GM19035 (cell line): Measurements from ENCODE around the gene UBE2A.

Source experiments
- ATAC-seq: cut with Tn5 transposase; IDR thresholded peaks from one replicate; pipeline ENCODE4 v1.9.1; 2021; ENCODE audit not compliant: unreplicated experiment

UBE2A gene

GRCh38 chrX:119606280-119607017 lies 32.1 kb downstream of the UBE2A start, which contains the start of gene NKRF:
Gene NKRF (minus strand): TSS chrX:119606424.
- ATAC-seq, result peak; percentile 71

GRCh38 chrX:119607018-119607389 lies 32.6 kb downstream of the UBE2A start:
- ATAC-seq, result no peak

GRCh38 chrX:119614776-119615175 lies 40.4 kb downstream of the UBE2A start:
- no peak for ATAC-seq

DNA sequence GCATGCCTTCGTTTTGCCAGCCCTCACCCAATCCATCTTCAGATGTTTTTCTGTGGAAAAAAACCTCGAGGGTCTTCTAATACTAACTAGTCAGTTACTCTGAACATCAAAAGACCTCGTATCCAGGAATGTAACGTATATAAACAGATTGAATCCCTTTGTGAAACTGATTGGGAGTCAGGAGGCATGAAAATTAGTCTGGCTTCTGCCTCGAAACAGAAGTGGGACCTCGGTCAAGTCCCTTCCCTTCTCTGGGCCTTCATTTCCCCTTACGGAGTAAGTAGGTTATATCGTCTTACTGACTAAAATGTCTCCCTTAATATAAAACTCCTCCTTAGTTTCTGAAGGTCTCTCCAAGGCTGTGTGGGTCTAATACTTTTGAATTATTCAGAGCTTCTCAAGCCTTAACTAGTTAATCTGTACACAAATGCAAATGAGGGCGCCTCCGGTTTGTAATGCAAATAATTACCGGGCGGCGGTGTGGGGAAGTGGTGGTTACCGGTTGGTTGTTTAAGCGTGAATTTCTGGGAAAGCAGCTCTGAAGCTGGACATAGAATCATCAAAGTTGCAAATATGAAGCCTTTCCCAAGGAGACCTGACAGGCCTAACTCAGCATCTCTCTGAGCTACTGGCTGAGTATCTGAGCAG lies 43.3 kb downstream of the UBE2A start:
- peak; percentile 61 for ATAC-seq

GRCh38 chrX:119618439-119618838 lies 44.1 kb downstream of the UBE2A start:
- no peak for ATAC-seq

DNA sequence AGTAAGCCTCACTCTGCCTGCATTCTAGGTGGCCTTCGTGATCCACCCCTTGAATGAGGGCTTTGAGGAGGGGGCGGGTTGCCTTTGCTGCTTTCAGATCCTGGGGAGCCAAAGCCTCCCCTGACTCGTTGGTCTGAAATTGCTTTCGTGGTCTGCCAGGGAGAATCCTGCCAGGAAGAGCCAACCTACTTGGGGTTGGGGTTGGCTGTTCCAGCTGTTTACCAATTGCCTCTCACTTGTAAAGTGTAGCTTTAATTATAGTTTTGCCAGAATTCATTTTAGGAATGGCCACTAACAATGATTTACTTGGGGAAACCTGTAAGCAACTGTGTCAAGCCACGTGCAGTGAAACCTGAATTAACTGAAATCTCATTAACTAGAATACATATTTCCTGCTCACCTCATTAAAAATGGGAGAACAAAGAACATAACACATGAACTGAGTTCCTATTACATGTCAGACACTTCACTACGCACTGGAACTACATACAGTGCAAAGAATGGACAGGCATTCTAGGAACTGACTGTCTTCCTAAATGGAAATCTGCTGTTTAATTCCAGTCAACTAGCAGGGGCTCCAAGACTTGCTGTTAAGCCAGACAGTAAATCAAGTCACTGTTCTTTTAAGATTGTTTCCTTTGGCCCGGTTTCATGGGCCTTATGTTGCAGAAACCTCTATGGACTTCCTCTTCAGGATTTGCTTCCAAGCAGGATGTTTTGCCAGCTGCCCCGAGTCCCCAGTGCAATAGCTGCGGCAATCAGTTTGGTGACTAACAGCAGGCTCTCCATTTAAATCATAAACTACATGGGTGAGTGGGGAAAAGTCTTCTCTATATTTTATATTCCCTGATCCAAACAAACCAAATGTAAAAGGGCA lies 48.2 kb downstream of the UBE2A start:
- ATAC-seq, result no peak

GRCh38 chrX:119624417-119624816 lies 50.1 kb downstream of the UBE2A start:
- no peak for ATAC-seq

DNA sequence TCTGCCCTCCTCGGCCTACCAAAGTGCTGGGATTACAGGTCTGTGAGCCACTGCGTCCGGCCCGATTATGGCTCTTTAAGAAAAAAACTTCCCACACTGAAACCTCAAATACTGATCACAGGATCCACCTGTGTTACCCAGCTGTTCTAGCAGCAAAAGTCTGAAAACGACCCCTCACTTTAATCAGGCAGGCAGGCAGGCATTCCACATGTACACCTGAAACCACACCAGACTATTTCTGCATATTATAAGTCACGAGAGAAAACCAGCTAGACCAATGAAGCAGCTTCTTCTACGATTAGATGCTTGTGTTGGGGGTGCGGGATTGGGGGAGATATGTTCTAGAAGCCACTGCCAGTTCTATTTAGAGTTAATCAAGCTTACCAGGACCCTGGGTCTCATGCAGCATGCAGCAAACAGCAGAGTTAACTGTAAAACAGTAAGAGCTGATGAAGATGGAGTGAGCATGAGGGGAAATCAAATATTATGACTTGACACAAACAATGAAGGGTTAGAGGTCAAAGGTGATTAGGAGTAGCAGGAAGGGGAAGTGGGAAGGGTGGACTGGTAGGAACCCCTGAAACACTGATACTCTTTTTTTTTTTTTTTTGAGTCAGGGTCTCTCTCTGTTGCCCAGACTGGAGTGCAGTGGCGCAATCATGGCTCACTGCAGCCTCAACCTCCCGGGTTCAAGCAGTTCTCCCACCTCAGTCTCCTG lies 50.7 kb downstream of the UBE2A start:
- no peak for ATAC-seq

DNA sequence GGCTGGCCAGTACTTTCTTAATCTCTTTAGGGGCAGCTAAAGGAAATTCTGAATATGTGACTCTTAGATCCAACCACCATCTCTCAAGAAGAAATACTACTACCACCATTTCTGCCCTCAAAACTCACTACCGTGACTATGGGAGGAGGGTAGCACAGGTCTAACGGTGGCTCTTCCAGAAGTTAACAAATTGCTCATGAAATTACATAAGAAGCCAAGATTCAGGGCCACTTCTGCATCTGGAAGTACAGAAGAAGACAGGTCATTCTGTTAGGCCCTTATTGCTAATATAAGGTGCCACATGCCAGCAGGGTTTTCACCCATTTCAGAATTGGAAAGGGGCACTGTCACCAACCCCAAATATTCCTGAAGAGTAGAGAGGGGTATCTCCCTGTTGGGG lies 51.5 kb downstream of the UBE2A start:
- no peak for ATAC-seq
